ENCODE results near the gene IL1R2. TPM values are rescaled to one million over a fixed set of nuclear protein-coding genes. Genes with fewer than 3 reads are reported as not detected.

IL1R2 gene
- total and polyA plus RNA-seq, 2 of the 8 experiments (the other 6 are each of a cell fraction or from before 2014, with no cell fraction given), result 0.06 TPM; not detected in 1

DNA sequence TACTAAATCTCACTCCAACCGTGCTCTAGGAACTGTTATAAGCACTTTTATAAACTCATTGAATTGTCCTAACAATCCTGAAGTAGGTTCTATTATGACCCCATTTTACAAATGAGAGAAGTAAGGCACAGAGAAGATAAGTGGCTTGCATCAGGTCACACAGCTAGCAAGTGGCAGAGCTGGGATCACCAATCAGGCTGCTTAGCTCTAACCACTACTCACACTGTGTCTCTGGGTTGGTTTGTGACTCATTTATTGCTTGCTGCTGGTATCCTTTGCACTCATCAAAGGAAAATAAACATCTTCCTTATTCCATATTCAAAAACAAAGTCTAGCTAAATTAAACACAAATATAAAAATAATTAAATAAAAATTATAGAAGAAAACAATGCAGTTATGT is 42.5 kb upstream of the IL1R2 start (continued):
- TF ChIP-seq JUN (IDR thresholded peaks at IDR 0.05; ENCODE audit: low read depth, low read length), result no peak
- no peak for TF ChIP-seq SP2 (IDR thresholded peaks at IDR 0.05; ENCODE audit: low read length)
- TF ChIP-seq EZH2 (IDR thresholded peaks at IDR 0.05; ENCODE audit: low read depth, low read length, severe bottlenecking), result no peak
- no peak for TF ChIP-seq CBX5 (IDR thresholded peaks at IDR 0.05; ENCODE audit: low read depth, low read length)
- TF ChIP-seq, protein P1, sequence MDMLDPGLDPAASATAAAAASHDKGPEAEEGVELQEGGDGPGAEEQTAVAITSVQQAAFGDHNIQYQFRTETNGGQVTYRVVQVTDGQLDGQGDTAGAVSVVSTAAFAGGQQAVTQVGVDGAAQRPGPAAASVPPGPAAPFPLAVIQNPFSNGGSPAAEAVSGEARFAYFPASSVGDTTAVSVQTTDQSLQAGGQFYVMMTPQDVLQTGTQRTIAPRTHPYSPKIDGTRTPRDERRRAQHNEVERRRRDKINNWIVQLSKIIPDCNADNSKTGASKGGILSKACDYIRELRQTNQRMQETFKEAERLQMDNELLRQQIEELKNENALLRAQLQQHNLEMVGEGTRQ (IDR thresholded peaks at IDR 0.05; ENCODE audit: low read length), result no peak
- no peak for TF ChIP-seq CHD2 (IDR thresholded peaks at IDR 0.05; ENCODE audit: low read length)
